Neural cell (in vitro differentiated cells): ENCODE results near the gene TYW5.

Source experiments
- RAD21 ChIP-seq: fragments of 450-650 bp; conservative IDR thresholded peaks from 2 replicates; pipeline ENCODE4 v1.6.1; 2014; ENCODE audit warnings: antibody characterized with exemption, mild to moderate bottlenecking, moderate library complexity
- TF ChIP-seq, protein P1 (sequence below): fragments of 450-650 bp; IDR thresholded peaks from 2 replicates; pipeline ENCODE4 v1.5.1; 2014; ENCODE audit warnings: antibody characterized with exemption, mild to moderate bottlenecking, moderate library complexity; ENCODE audit not compliant: poor library complexity, severe bottlenecking

DNA sequence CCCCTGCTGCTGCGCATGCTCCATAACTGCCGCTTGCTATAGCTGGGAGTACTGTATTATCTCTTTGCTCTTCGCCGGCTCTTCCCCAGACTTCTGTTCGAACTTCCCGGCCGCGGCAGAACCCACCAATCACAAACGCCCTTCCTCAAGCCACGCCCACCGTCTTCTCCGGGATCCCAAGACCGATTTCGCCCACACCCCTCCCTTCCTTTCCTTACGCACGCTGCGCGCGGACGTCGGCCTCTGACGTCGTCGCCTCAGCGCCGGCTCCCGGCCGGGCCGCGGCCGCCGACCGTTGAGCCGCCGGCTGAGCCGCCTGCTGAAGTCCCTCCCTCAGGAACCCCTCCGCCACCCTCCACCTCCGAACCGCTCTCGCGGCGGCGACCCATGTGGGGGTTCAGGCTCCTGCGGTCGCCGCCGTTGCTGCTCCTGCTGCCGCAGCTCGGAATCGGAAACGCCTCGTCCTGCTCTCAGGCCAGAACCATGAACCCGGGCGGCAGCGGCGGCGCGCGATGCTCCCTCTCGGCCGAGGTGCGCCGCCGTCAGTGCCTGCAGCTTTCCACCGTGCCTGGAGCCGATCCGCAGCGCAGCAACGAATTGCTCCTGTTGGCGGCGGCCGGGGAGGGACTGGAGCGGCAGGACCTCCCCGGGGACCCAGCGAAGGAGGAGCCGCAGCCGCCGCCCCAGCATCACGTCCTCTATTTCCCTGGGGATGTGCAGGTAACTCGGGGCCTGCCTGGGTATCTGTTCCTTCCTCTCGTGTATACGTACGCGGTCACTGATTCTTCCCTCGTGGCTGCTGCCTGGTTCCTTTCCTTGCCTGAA, 44.0 kb downstream of the TYW5 start, which contains the start of gene C2orf69:
- TF ChIP-seq, protein P1, sequence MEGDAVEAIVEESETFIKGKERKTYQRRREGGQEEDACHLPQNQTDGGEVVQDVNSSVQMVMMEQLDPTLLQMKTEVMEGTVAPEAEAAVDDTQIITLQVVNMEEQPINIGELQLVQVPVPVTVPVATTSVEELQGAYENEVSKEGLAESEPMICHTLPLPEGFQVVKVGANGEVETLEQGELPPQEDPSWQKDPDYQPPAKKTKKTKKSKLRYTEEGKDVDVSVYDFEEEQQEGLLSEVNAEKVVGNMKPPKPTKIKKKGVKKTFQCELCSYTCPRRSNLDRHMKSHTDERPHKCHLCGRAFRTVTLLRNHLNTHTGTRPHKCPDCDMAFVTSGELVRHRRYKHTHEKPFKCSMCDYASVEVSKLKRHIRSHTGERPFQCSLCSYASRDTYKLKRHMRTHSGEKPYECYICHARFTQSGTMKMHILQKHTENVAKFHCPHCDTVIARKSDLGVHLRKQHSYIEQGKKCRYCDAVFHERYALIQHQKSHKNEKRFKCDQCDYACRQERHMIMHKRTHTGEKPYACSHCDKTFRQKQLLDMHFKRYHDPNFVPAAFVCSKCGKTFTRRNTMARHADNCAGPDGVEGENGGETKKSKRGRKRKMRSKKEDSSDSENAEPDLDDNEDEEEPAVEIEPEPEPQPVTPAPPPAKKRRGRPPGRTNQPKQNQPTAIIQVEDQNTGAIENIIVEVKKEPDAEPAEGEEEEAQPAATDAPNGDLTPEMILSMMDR: peak; percentile 43
- no peak for TF ChIP-seq RAD21
